Cardiac fibroblast (primary cell): ENCODE measurements around the gene STAM.
A peak's percentile ranks its signal among the peaks of the same experiment; 100 is the strongest.

Experiments used
- DNase-seq, 2 donors: peaks; one replicate each; pipeline versions ENCODE4 v3.0.0 to v3.0.0-alpha.2; 2010; ENCODE audit warnings: low read depth in 2 of 2
- H3K4me3 ChIP-seq, 2 donors: replicated peaks in 1 of 2; 1 replicate in 1 of 2; 2 replicates in 1 of 2; pipeline ENCODE4 v1.5.1; 2011; ENCODE audit warnings: low read depth in 2 of 2, low read length in 2 of 2, mild to moderate bottlenecking in 2 of 2, moderate library complexity in 1 of 2
- TF ChIP-seq, protein P1 (sequence below): IDR thresholded peaks from one replicate; pipeline ENCODE4 v1.5.1; 2011; ENCODE audit warnings: low read depth, mild to moderate bottlenecking, low read length, inconsistent platforms

The STAM gene

GRCh38 chr10:17607603-17608332 lies 36.2 kb upstream of the STAM start:
- peak; percentile 67 to 73 for DNase-seq
- no peak overlapping the region for H3K4me3 ChIP-seq
- TF ChIP-seq, protein P1, sequence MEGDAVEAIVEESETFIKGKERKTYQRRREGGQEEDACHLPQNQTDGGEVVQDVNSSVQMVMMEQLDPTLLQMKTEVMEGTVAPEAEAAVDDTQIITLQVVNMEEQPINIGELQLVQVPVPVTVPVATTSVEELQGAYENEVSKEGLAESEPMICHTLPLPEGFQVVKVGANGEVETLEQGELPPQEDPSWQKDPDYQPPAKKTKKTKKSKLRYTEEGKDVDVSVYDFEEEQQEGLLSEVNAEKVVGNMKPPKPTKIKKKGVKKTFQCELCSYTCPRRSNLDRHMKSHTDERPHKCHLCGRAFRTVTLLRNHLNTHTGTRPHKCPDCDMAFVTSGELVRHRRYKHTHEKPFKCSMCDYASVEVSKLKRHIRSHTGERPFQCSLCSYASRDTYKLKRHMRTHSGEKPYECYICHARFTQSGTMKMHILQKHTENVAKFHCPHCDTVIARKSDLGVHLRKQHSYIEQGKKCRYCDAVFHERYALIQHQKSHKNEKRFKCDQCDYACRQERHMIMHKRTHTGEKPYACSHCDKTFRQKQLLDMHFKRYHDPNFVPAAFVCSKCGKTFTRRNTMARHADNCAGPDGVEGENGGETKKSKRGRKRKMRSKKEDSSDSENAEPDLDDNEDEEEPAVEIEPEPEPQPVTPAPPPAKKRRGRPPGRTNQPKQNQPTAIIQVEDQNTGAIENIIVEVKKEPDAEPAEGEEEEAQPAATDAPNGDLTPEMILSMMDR = peak; percentile 79

- H3K4me3 ChIP-seq = no peak overlapping the region
- TF ChIP-seq, protein P1 = no peak
- no peak for DNase-seq
These were observed 34.4 kb upstream of the STAM start for GRCh38 chr10:17609523-17610079.

DNA sequence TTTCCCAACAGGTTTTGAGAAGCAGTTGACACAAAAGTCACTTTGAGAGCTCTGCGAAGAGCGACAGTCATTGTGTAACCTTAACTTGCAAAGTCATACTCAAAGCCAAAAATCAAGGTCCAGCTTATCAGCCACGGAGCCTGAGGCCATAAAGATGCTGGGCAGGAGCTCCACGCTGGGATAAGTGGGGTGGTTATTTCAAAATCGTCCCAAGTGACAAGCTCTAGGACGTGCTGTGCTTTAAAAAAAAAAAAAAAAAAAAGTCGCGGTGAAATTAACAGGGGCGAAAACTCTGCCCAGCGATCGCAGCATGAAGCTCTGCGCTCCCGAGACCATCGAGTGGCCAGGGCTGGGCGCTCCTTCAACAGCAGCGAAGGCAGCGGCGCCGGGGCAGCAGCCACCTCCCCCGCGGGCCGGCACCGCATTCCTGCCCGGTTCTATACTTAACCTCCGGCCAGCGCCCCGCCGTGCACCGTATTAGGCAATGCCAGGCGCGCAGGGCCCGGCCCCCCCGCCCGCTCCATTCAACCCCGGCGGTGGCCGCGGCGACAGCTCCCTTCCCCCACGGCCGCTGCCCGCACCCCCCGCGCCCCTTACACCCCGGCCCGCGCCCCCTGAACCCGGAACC lies 27.4 kb upstream of the STAM start:
- TF ChIP-seq, protein P1 = no peak
- peak; percentile 53 to 73 for DNase-seq
- peak overlapping the region; percentile 69 to 77 for H3K4me3 ChIP-seq

- TF ChIP-seq, protein P1 = no peak
- H3K4me3 ChIP-seq = peak within 1 kb of the TSS; percentile 69 to 77
- peak; percentile 59 to 64 for DNase-seq
These were observed 26.7 kb upstream of the STAM start, which contains the start of gene HACD1 for GRCh38 chr10:17617031-17617911. TSS of gene HACD1 (minus strand) at chr10:17617374. CDS start at chr10:17617339, 35 bp downstream.

- DNase-seq = peak in 1 of 2 donors; percentile 28
- TF ChIP-seq, protein P1 = no peak
- no peak overlapping the region for H3K4me3 ChIP-seq
These were observed 21.9 kb upstream of the STAM start for GRCh38 chr10:17622061-17622460.

GRCh38 chr10:17624996-17625395 lies 19.0 kb upstream of the STAM start:
- no peak overlapping the region for H3K4me3 ChIP-seq
- DNase-seq = no peak
- TF ChIP-seq, protein P1 = no peak
